Coronary artery (tissue), 2 donors: Measurements from ENCODE around the gene HIRA.
"Not testable (repeated sequence)": the region's sequence is repeated elsewhere in the genome, so short reads cannot be mapped to it uniquely, and the experiment has no call there.

Source experiments
- DNase-seq: peaks from one replicate; pipeline ENCODE4 v3.0.0-alpha.2; 2017; ENCODE audit warnings: low spot score
- H3K27ac ChIP-seq, 2 donors: fragments of 200-600 bp; sonication (generic); one replicate each; pipeline ENCODE4 v1.5.1; 2016 to 2019
- H3K4me3 ChIP-seq: fragments of 200-600 bp; sonication (generic); 2 replicates; pipeline ENCODE4 v1.5.1; 2016; ENCODE audit warnings: mild to moderate bottlenecking, moderate library complexity
- CTCF ChIP-seq: fragments of 200-600 bp; sonication (generic); IDR thresholded peaks from one replicate; pipeline ENCODE4 v1.5.1; 2019; ENCODE audit warnings: antibody characterized with exemption

The HIRA gene

GRCh38 chr22:19336133-19337075, 95.1 kb downstream of the HIRA start:
- DNase-seq: no peak
- Histone ChIP-seq H3K27ac (no peak overlapping the region), H3K4me3 (no peak overlapping the region)
- TF ChIP-seq CTCF: no peak

- no peak for TF ChIP-seq CTCF
- Histone ChIP-seq H3K4me3 (no peak overlapping the region), H3K27ac (no peak overlapping the region)
- no peak for DNase-seq
These were observed 99.6 kb downstream of the HIRA start for GRCh38 chr22:19331975-19332374.

GRCh38 chr22:19331474-19331873, 100.1 kb downstream of the HIRA start:
- H3K27ac ChIP-seq: no peak overlapping the region
- no peak for DNase-seq
- no peak for TF ChIP-seq CTCF
- no peak overlapping the region for H3K4me3 ChIP-seq

GRCh38 chr22:19330865-19331418, 100.6 kb downstream of the HIRA start:
- DNase-seq: no peak
- H3K4me3 ChIP-seq: no peak overlapping the region
- no peak for TF ChIP-seq CTCF
- H3K27ac ChIP-seq: no peak overlapping the region

- not testable (repeated sequence) for DNase-seq, H3K27ac ChIP-seq, H3K4me3 ChIP-seq
These were observed 101.3 kb downstream of the HIRA start for GRCh38 chr22:19330205-19330604.

- TF ChIP-seq CTCF: no peak
- no peak overlapping the region for H3K27ac ChIP-seq
- DNase-seq: no peak
- H3K4me3 ChIP-seq: no peak overlapping the region
These were observed 102.1 kb downstream of the HIRA start for GRCh38 chr22:19329454-19329853.

- TF ChIP-seq CTCF: no peak
- no peak overlapping the region for H3K27ac ChIP-seq
- H3K4me3 ChIP-seq: no peak overlapping the region
- DNase-seq: no peak
These were observed 106.1 kb downstream of the HIRA start for GRCh38 chr22:19325296-19325948.

- not testable (repeated sequence) for H3K4me3 ChIP-seq, H3K27ac ChIP-seq, DNase-seq
These were observed 108.1 kb downstream of the HIRA start for GRCh38 chr22:19323420-19323819.
